ENCODE results near the gene CTTNBP2. TPM values are rescaled to one million over a fixed set of nuclear protein-coding genes. Genes with fewer than 3 reads are reported as not detected.

CTTNBP2 gene
- total RNA-seq, 3 donors from 2014 or later (not counting 1 experiment from before 2014, with no cell fraction given): 0.10 TPM; not detected in 2

GRCh38 chr7:117901089-117901797 lies 28.0 kb upstream of the CTTNBP2 start:
- WGBS (ENCODE audit: insufficient coverage): 92% methylated on average over 5 of the region's 5 CpGs
- Mint-ChIP-seq H3K36me3 (no peaks in the 10 kb centered on the region), H3K27ac (no peak overlapping the region), H3K4me3 (no peak overlapping the region), H3K9me3 (peaks cover 5 to 8% of the 10 kb centered on the region in 2 donors), H3K27me3 (ENCODE audit: low read depth in 2 of 2) (no peaks in the 10 kb centered on the region), H3K4me1 (no peaks in the 10 kb centered on the region)
- Histone ChIP-seq H3K4me1 (ENCODE audit: control insufficient read depth, insufficient read depth, low read length) (no peaks in the 10 kb centered on the region), H3K36me3 (ENCODE audit: control insufficient read depth, insufficient read depth, low read length) (no peaks in the 10 kb centered on the region), H3K27me3 (ENCODE audit: control insufficient read depth, insufficient read depth, low read length) (no peaks in the 10 kb centered on the region), H3K9me3 (ENCODE audit: control insufficient read depth, insufficient read depth, low read length) (no peaks in the 10 kb centered on the region), H3K4me3 (ENCODE audit: low read length) (no peak overlapping the region), H3K27ac (ENCODE audit: low read length) (no peak overlapping the region)
- ATAC-seq: no peak
- DNase-seq: no peak
- intact Hi-C loops (cut with micrococcal nuclease): no loop called here
- no peak for TF ChIP-seq CTCF (IDR thresholded peaks at IDR 0.05)

- Histone ChIP-seq H3K4me1 (ENCODE audit: control insufficient read depth, insufficient read depth, low read length) (no peaks in the 10 kb centered on the region), H3K9me3 (ENCODE audit: control insufficient read depth, insufficient read depth, low read length) (no peaks in the 10 kb centered on the region), H3K27me3 (ENCODE audit: control insufficient read depth, insufficient read depth, low read length) (no peaks in the 10 kb centered on the region), H3K27ac (ENCODE audit: low read length) (no peak overlapping the region), H3K36me3 (ENCODE audit: control insufficient read depth, insufficient read depth, low read length) (no peaks in the 10 kb centered on the region), H3K4me3 (ENCODE audit: low read length) (no peak overlapping the region)
- no peak for TF ChIP-seq CTCF (IDR thresholded peaks at IDR 0.05)
- Mint-ChIP-seq H3K4me1 (no peaks in the 10 kb centered on the region), H3K4me3 (no peak overlapping the region), H3K36me3 (no peaks in the 10 kb centered on the region), H3K27ac (no peak overlapping the region), H3K27me3 (ENCODE audit: low read depth in 2 of 2) (no peaks in the 10 kb centered on the region), H3K9me3 (peaks cover 3 to 12% of the 10 kb centered on the region in 2 donors)
- intact Hi-C loops (cut with micrococcal nuclease): no loop called here
- no peak for DNase-seq
- no peak for ATAC-seq
Measured at GRCh38 chr7:117896339-117896738, 23.1 kb upstream of the CTTNBP2 start.

- ATAC-seq: no peak
- Histone ChIP-seq H3K27me3 (ENCODE audit: control insufficient read depth, insufficient read depth, low read length) (no peaks in the 10 kb centered on the region), H3K36me3 (ENCODE audit: control insufficient read depth, insufficient read depth, low read length) (no peaks in the 10 kb centered on the region), H3K27ac (ENCODE audit: low read length) (no peak overlapping the region), H3K4me3 (ENCODE audit: low read length) (no peak overlapping the region), H3K9me3 (ENCODE audit: control insufficient read depth, insufficient read depth, low read length) (no peaks in the 10 kb centered on the region), H3K4me1 (ENCODE audit: control insufficient read depth, insufficient read depth, low read length) (no peaks in the 10 kb centered on the region)
- no peaks in the 10 kb centered on the region for H3K4me1 Mint-ChIP-seq
- H3K27me3 Mint-ChIP-seq (ENCODE audit: low read depth in 2 of 2): no peaks in the 10 kb centered on the region
- peaks cover 3 to 12% of the 10 kb centered on the region in 2 donors for H3K9me3 Mint-ChIP-seq
- intact Hi-C loops (cut with micrococcal nuclease): no loop called here
- no peak overlapping the region for H3K27ac Mint-ChIP-seq
- DNase-seq: no peak
- H3K4me3 Mint-ChIP-seq: no peak overlapping the region
- no peaks in the 10 kb centered on the region for H3K36me3 Mint-ChIP-seq
- no peak for TF ChIP-seq CTCF (IDR thresholded peaks at IDR 0.05)
- WGBS (ENCODE audit: insufficient coverage): 80% methylated on average over 1 of the region's 3 CpGs
Measured at GRCh38 chr7:117895276-117895675, 22.0 kb upstream of the CTTNBP2 start.

- H3K4me3 ChIP-seq (ENCODE audit: low read length): no peak overlapping the region
- H3K27me3 ChIP-seq (ENCODE audit: control insufficient read depth, insufficient read depth, low read length): no peaks in the 10 kb centered on the region
- H3K9me3 Mint-ChIP-seq: peaks cover 3 to 10% of the 10 kb centered on the region in 2 donors
- H3K36me3 ChIP-seq (ENCODE audit: control insufficient read depth, insufficient read depth, low read length): no peaks in the 10 kb centered on the region
- no peak overlapping the region for H3K27ac ChIP-seq (ENCODE audit: low read length)
- H3K4me1 Mint-ChIP-seq: no peaks in the 10 kb centered on the region
- no peak for ATAC-seq
- H3K36me3 Mint-ChIP-seq: no peaks in the 10 kb centered on the region
- no peaks in the 10 kb centered on the region for H3K4me1 ChIP-seq (ENCODE audit: control insufficient read depth, insufficient read depth, low read length)
- no peak overlapping the region for H3K4me3 Mint-ChIP-seq
- H3K9me3 ChIP-seq (ENCODE audit: control insufficient read depth, insufficient read depth, low read length): no peaks in the 10 kb centered on the region
- no peak for TF ChIP-seq CTCF (IDR thresholded peaks at IDR 0.05)
- no peaks in the 10 kb centered on the region for H3K27me3 Mint-ChIP-seq (ENCODE audit: low read depth in 2 of 2)
- no peak for DNase-seq
- WGBS (ENCODE audit: insufficient coverage): no CpG with 5 or more reads among the region's 1 CpG
- H3K27ac Mint-ChIP-seq: no peak overlapping the region
- intact Hi-C loops (cut with micrococcal nuclease): no loop called here
Measured at GRCh38 chr7:117894037-117894436, 20.8 kb upstream of the CTTNBP2 start.

All from natural killer cell (primary cell).